Mesothelial cell of epicardium (in vitro differentiated cells): ENCODE results near the gene N4BP3. TPM values are rescaled to one million over a fixed set of nuclear protein-coding genes. Genes with fewer than 3 reads are reported as not detected.

Experiments
- DNase-seq, 2 experiments: peaks; one replicate each; pipeline ENCODE4 v3.0.0; 2021; ENCODE audit warnings: low spot score in 2 of 2; ENCODE audit not compliant: unreplicated experiment in 2 of 2
- H3K27ac Mint-ChIP-seq: 2 replicates; pipeline ENCODE4 v1.8.0; 2021; ENCODE audit warnings: mixed read lengths
- H3K27me3 Mint-ChIP-seq: 2 replicates; pipeline ENCODE4 v1.8.0; 2021; ENCODE audit warnings: low read depth, mixed read lengths
- H3K36me3 Mint-ChIP-seq: 2 replicates; pipeline ENCODE4 v1.8.0; 2021; ENCODE audit warnings: mixed read lengths
- H3K4me1 Mint-ChIP-seq: 2 replicates; pipeline ENCODE4 v1.8.0; 2021; ENCODE audit warnings: mixed read lengths
- H3K4me3 Mint-ChIP-seq: 2 replicates; pipeline ENCODE4 v1.8.0; 2021; ENCODE audit warnings: mild to moderate bottlenecking, moderate library complexity, mixed read lengths
- H3K9me3 Mint-ChIP-seq: 2 replicates; pipeline ENCODE4 v1.8.0; 2021; ENCODE audit warnings: mixed read lengths
- total RNA-seq: library from RNA; stranded (reverse); gene quantifications from 3 replicates; pipeline ENCODE4 v1.2.1, GENCODE V29; 2021
- TF ChIP-seq, protein P1 (sequence below): fragments of 200-600 bp; sonication (generic); IDR thresholded peaks from one replicate; pipeline ENCODE4 v1.5.0; 2021; ENCODE audit warnings: antibody characterized with exemption; ENCODE audit not compliant: unreplicated experiment

Gene N4BP3
- total RNA-seq, 1 donor from 2014 or later = 1.8 TPM

DNA sequence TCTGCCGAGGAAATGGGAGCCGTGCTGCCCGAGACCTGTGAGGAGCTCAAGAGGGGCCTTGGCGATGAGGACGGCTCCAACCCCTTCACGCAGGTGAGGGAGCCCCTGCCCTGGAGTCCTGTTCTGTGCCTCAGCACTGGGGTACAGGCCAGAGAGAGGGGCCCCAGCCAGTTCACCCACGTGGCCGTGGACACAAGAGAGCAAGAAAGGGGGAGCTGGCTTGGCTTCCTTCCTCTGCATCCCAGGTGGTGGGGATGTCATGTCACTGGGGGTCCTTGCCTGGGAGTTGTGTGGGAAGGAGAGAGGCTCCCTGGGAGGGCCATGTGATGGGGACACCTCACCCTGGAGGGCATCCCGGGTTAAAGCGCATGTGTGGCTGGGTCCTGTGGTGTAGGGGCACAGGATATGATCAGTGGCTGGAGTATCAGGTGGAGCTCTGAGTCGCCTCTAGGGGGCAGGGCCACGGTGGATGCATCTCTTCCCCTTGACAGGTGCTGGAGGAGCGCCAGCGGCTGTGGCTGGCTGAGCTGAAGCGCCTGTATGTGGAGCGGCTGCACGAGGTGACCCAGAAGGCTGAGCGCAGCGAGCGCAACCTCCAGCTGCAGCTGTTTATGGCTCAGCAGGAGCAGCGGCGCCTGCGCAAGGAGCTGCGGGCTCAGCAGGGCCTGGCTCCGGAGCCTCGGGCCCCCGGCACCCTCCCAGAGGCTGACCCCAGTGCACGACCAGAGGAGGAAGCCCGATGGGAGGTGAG is 7.5 kb downstream of the N4BP3 start:
- Mint-ChIP-seq H3K4me3 (no peak overlapping the region), H3K4me1 (peaks cover 38% of the 10 kb centered on the region), H3K9me3 (no peaks in the 10 kb centered on the region), H3K36me3 (no peaks in the 10 kb centered on the region), H3K27ac (no peak overlapping the region), H3K27me3 (peaks cover 2% of the 10 kb centered on the region)
- TF ChIP-seq, protein P1, sequence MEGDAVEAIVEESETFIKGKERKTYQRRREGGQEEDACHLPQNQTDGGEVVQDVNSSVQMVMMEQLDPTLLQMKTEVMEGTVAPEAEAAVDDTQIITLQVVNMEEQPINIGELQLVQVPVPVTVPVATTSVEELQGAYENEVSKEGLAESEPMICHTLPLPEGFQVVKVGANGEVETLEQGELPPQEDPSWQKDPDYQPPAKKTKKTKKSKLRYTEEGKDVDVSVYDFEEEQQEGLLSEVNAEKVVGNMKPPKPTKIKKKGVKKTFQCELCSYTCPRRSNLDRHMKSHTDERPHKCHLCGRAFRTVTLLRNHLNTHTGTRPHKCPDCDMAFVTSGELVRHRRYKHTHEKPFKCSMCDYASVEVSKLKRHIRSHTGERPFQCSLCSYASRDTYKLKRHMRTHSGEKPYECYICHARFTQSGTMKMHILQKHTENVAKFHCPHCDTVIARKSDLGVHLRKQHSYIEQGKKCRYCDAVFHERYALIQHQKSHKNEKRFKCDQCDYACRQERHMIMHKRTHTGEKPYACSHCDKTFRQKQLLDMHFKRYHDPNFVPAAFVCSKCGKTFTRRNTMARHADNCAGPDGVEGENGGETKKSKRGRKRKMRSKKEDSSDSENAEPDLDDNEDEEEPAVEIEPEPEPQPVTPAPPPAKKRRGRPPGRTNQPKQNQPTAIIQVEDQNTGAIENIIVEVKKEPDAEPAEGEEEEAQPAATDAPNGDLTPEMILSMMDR = peak; percentile 43
- DNase-seq = peak; percentile 72 to 84

DNA sequence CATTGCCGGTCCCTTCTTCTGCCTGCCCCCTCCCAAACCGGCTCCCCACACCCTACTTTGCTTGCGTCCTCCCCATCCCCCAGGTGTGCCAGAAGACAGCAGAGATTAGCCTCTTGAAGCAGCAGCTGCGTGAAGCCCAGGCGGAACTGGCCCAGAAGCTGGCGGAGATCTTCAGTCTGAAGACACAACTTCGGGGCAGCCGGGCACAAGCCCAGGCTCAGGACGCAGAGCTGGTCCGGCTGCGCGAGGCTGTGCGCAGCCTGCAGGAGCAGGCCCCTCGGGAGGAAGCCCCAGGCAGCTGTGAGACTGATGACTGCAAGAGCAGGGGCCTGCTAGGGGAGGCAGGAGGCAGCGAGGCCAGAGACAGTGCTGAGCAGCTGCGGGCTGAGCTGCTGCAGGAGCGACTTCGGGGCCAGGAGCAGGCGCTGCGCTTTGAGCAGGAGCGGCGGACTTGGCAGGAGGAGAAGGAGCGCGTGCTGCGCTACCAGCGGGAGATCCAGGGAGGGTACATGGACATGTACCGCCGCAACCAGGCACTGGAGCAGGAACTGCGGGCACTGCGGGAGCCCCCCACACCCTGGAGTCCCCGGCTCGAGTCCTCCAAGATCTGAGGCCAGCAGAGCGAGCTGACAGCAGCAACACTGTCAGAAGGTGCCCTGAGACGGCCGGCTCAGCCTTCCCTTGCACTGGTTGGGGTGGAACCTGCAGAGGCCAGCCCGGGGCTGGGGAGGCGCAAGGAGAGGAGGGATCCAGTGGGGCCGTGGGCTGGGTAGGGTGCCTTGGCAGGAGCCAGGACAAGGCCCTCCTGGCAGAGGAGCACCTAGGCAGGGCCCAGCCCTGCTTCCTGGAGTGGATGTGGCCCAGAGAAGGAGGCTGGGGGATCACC is 8.3 kb downstream of the N4BP3 start:
- Mint-ChIP-seq H3K27me3 (no peaks in the 10 kb centered on the region), H3K36me3 (no peaks in the 10 kb centered on the region), H3K9me3 (no peaks in the 10 kb centered on the region), H3K4me3 (no peak overlapping the region), H3K27ac (no peak overlapping the region), H3K4me1 (peaks cover 33% of the 10 kb centered on the region)
- no peak for DNase-seq
- TF ChIP-seq, protein P1 = no peak

DNA sequence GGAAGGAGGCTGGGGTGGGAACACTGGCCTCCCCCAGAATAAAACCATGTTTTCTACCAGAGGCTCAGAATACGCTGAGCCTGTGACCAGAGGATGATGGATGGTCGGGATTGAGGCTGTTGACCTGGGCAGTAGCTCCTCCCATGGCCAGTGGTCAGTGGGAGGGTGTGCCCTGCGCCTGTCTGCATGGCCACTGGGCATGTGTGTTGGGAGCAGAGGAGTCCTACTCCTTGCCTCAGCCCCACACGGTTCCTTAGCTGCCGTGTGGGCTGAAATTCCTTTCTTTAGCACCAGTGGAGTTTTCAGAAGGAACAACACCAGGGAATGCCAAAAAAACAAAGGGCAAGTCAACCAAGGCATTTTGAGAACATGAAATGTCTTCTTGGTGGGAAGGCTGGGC is 9.0 kb downstream of the N4BP3 start:
- peaks cover 36% of the 10 kb centered on the region for H3K4me1 Mint-ChIP-seq
- no peaks in the 10 kb centered on the region for H3K27me3 Mint-ChIP-seq
- no peak overlapping the region for H3K4me3 Mint-ChIP-seq
- H3K9me3 Mint-ChIP-seq = no peaks in the 10 kb centered on the region
- TF ChIP-seq, protein P1 = no peak
- H3K27ac Mint-ChIP-seq = no peak overlapping the region
- H3K36me3 Mint-ChIP-seq = no peaks in the 10 kb centered on the region
- no peak for DNase-seq

DNA sequence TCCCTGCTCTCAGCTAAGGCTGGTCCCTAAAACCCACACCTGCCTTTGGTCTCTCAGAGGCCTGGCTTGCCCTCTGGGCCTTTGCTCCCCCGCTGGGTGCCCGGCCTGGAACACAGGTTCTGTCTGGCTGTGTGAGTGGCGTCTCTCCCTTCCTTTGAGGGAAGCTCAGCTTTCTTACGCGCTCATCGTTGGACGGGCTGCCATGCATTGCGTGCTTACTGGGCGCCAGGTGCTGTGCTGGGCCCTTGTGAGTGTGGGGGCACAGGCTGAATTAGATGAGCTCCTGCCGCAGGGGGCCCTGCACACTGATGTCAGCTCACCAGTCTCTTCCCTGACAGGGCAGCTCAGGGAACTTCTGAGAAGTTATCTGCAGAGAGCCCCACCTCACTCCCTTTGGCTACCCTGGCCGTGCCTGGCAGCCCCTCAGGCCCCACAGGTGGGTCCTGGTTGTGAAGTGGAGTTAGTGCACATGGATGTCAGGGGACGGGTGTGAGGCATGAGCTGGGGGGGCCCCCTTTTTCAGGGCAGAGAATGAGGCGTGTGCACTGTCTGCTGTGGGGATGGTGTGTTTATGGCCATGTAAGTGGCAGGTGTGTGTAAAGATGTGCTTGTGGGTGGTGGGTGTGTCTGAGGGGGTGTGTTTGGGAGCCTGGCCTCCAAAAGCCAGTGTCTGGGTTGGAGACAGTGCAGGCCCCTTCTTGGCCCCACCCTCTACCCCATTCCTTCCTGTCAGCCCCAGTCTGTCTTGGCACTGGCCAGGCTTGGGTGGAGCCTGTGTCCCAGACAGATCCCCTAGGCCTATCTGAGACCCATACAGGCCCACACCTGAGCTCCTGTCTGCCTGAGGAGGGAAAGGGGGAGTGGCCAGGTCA is 10.0 kb downstream of the N4BP3 start:
- Mint-ChIP-seq H3K4me1 (peaks cover 36% of the 10 kb centered on the region), H3K27ac (peak overlapping the region; percentile 97), H3K36me3 (no peaks in the 10 kb centered on the region)

More for the DNA sequence above, 10.0 kb downstream of the N4BP3 start:
- no peaks in the 10 kb centered on the region for H3K27me3 Mint-ChIP-seq
- H3K4me3 Mint-ChIP-seq = peak overlapping the region; percentile 22
- DNase-seq = no peak
- TF ChIP-seq, protein P1 = no peak
- no peaks in the 10 kb centered on the region for H3K9me3 Mint-ChIP-seq
